Hindlimb muscle (tissue), 1 donor: ENCODE measurements around the gene SLC25A21. TPM values are rescaled to one million over a fixed set of nuclear protein-coding genes. Genes with fewer than 3 reads are reported as not detected.

Experiments used
- DNase-seq: peaks from one replicate; pipeline ENCODE4 v3.0.0-alpha.2; 2013
- polyA plus RNA-seq: library from polyadenylated mRNA; unstranded; fragments of 120-200 nt; gene quantifications from one replicate; pipeline ENCODE4 v1.2.1, GENCODE V29; 2013; ENCODE audit not compliant: insufficient read length

SLC25A21 gene
- polyA plus RNA-seq, 1 donor: 1.5 TPM

- no peak for DNase-seq
Measured at GRCh38 chr14:36646664-36647416, 525.6 kb downstream of the SLC25A21 start.

- DNase-seq: no peak
Measured at GRCh38 chr14:36633580-36633979, 538.8 kb downstream of the SLC25A21 start.

Other genes with a start within 250 kb of the SLC25A21 start
- 4.9 TPM for gene MIPOL1, start 25.3 kb upstream of the SLC25A21 start, polyA plus RNA-seq